NCI-H2081 (cell line): ENCODE data around the gene UBAC1.
"Not testable (repeated sequence)": the region's sequence is repeated elsewhere in the genome, so short reads cannot be mapped to it uniquely, and the experiment has no call there.

Source experiments
- DNase-seq, 2 experiments: peaks; one replicate each; lab custom pipeline; 2025; lab: John Stamatoyannopoulos, UW

Gene UBAC1

GRCh38 chr9:135960411-135961276 is 529 bp downstream of the UBAC1 start:
- no peak for DNase-seq

- no peak for DNase-seq
Observed at GRCh38 chr9:135959814-135960213, 1.4 kb downstream of the UBAC1 start.

GRCh38 chr9:135958485-135958884 is 2.7 kb downstream of the UBAC1 start:
- DNase-seq, result no peak

GRCh38 chr9:135957431-135957830 is 3.7 kb downstream of the UBAC1 start:
- DNase-seq, result no peak

- no peak for DNase-seq
Observed at GRCh38 chr9:135956802-135957174, 4.4 kb downstream of the UBAC1 start.

GRCh38 chr9:135955934-135956801 is 5.0 kb downstream of the UBAC1 start:
- no peak for DNase-seq

- DNase-seq, result no peak
Observed at GRCh38 chr9:135952664-135953206, 8.4 kb downstream of the UBAC1 start.

- DNase-seq, result peak in 1 of 2 experiments; percentile 3
Observed at GRCh38 chr9:135951889-135952663, 9.1 kb downstream of the UBAC1 start.

GRCh38 chr9:135951310-135951709 is 9.9 kb downstream of the UBAC1 start:
- not testable (repeated sequence) for DNase-seq

GRCh38 chr9:135950841-135951240 is 10.3 kb downstream of the UBAC1 start:
- not testable (repeated sequence) for DNase-seq

GRCh38 chr9:135950135-135950682 is 11.0 kb downstream of the UBAC1 start:
- no peak for DNase-seq

- no peak for DNase-seq
Observed at GRCh38 chr9:135949501-135950134, 11.6 kb downstream of the UBAC1 start.

- no peak for DNase-seq
Observed at GRCh38 chr9:135948968-135949367, 12.2 kb downstream of the UBAC1 start.

GRCh38 chr9:135948446-135948845 is 12.7 kb downstream of the UBAC1 start:
- DNase-seq, result no peak

- no peak for DNase-seq
Observed at GRCh38 chr9:135947582-135947981, 13.6 kb downstream of the UBAC1 start.

GRCh38 chr9:135947105-135947504 is 14.1 kb downstream of the UBAC1 start:
- DNase-seq, result not testable (repeated sequence)

- no peak for DNase-seq
Observed at GRCh38 chr9:135946392-135946994, 14.7 kb downstream of the UBAC1 start.

GRCh38 chr9:135945969-135946368 is 15.2 kb downstream of the UBAC1 start:
- DNase-seq, result no peak

GRCh38 chr9:135944444-135945252 is 16.5 kb downstream of the UBAC1 start:
- DNase-seq, result no peak

GRCh38 chr9:135943604-135944003 is 17.6 kb downstream of the UBAC1 start:
- not testable (repeated sequence) for DNase-seq
